Hepatocyte (in vitro differentiated cells): ENCODE measurements around the gene STXBP1.

Experiments used
- EZH2 ChIP-seq: fragments of 200-600 bp; sonication (generic); IDR thresholded peaks from 2 replicates; pipeline ENCODE4 v1.6.1; 2016; ENCODE audit warnings: antibody characterized with exemption, mild to moderate bottlenecking, borderline replicate concordance
- EZH2phosphoT487 ChIP-seq: fragments of 200-600 bp; sonication (generic); IDR thresholded peaks from one replicate; pipeline ENCODE4 v1.6.1; 2018; ENCODE audit warnings: antibody characterized with exemption, mild to moderate bottlenecking, low read depth, moderate library complexity; ENCODE audit not compliant: unreplicated experiment, severe bottlenecking
- TF ChIP-seq, protein P1 (sequence below): fragments of 200-600 bp; sonication (generic); IDR thresholded peaks from 2 replicates; pipeline ENCODE4 v1.5.1; 2016; ENCODE audit warnings: antibody characterized with exemption, mild to moderate bottlenecking; ENCODE audit not compliant: poor library complexity

DNA sequence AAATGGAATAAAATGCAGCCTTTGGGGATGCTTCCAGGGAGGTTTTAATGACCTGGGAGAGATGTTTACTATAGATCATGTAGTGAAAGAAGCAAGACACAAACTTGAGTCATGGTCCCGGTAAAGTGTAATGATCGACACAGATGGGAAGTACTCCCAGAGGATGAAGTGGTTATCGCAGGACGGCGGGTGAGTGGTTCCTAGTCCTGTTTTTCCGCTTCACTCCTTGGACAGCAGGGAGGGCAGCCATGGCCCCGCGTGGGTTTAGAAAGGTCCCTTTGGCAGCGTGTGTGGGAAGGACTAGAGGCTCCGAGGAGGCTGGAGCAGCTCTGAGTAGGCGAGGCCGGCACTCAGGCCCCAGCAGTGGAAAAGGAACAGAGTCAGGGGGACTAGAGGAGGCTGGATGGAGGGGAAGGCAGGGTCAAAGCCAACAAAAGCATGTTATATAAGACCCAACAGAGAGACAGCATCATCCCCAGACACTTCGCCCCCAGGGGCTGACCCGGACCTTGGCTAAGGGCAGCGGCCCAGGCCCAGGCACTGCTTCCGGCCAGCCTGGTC lies 49.2 kb upstream of the STXBP1 start:
- TF ChIP-seq, protein P1, sequence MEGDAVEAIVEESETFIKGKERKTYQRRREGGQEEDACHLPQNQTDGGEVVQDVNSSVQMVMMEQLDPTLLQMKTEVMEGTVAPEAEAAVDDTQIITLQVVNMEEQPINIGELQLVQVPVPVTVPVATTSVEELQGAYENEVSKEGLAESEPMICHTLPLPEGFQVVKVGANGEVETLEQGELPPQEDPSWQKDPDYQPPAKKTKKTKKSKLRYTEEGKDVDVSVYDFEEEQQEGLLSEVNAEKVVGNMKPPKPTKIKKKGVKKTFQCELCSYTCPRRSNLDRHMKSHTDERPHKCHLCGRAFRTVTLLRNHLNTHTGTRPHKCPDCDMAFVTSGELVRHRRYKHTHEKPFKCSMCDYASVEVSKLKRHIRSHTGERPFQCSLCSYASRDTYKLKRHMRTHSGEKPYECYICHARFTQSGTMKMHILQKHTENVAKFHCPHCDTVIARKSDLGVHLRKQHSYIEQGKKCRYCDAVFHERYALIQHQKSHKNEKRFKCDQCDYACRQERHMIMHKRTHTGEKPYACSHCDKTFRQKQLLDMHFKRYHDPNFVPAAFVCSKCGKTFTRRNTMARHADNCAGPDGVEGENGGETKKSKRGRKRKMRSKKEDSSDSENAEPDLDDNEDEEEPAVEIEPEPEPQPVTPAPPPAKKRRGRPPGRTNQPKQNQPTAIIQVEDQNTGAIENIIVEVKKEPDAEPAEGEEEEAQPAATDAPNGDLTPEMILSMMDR, result no peak
- no peak for TF ChIP-seq EZH2phosphoT487
- TF ChIP-seq EZH2, result no peak
